Large intestine (tissue), 1 donor: ENCODE results near the gene OBP2A. TPM values are rescaled to one million over a fixed set of nuclear protein-coding genes. Genes with fewer than 3 reads are reported as not detected.

Experiments used
- polyA plus RNA-seq: library from polyadenylated mRNA; unstranded; fragments of 120-200 nt; gene quantifications from one replicate; pipeline ENCODE4 v1.2.1, GENCODE V29; 2013

The OBP2A gene
- polyA plus RNA-seq, 1 donor = not detected

Other genes with a start within 250 kb of the OBP2A start
- 15.3 TPM for gene PPP1R26, start 66.3 kb upstream of the OBP2A start, polyA plus RNA-seq
- 46.9 TPM for gene MRPS2, start 45.4 kb upstream of the OBP2A start, polyA plus RNA-seq
- gene LCN1, start 24.7 kb upstream of the OBP2A start, polyA plus RNA-seq = 0.09 TPM
- gene PAEP, start 15.6 kb downstream of the OBP2A start, polyA plus RNA-seq = 0.09 TPM
- gene GLT6D1, start 93.4 kb downstream of the OBP2A start, polyA plus RNA-seq = not detected
- gene LCN9, start 117.2 kb downstream of the OBP2A start, polyA plus RNA-seq = not detected
- not detected for gene SOHLH1, start 153.4 kb downstream of the OBP2A start, polyA plus RNA-seq
- 0.25 TPM for gene KCNT1, start 156.1 kb downstream of the OBP2A start, polyA plus RNA-seq